Kidney tubule cell (primary cell): ENCODE measurements around the gene NFIC.
A peak's percentile ranks its signal among the peaks of the same experiment; 100 is the strongest.

ENCODE experiments used
- DNase-seq: peaks from one replicate; pipeline ENCODE4 v3.0.0-alpha.2; 2018; ENCODE audit warnings: low spot score

Gene NFIC

DNA sequence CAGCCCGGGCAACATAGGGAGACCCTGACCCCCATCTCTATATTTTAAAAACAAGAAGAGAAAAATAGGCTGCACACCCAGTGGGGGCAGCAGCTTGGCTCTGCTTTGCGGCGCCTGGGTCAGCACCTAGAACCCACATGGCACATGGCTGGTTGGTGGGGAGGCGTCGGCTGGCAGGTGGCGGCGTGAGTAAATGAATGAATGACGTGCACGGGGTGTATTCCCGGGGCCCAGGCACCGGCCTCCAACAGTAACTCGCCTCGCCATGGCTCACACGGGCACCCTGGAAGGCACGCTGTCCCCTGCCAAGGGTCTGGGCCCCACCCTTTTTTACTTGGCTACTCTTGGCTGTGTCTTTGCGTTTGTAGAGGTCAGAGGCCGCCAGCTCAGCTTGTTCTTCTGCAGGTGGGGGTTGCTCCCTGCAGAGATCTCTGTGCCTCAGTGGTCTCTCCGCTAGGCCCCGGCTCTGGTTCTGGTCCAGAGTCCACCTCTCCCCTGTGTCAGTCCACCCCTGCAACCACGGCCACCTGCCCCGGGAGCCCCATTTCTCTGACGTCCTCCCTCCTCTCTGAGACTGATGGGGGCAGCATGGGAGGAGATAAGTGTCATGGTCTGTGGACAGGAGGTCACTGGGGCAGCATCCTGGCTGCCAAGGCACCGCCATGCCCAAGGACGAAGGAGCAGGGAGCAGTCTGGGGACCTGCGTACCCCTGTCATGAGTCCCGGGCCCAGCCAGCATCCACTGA is 145.3 kb downstream of the NFIC start:
- no peak for DNase-seq

- no peak for DNase-seq
Measured at GRCh38 chr19:3512562-3513228, 146.3 kb downstream of the NFIC start.

DNA sequence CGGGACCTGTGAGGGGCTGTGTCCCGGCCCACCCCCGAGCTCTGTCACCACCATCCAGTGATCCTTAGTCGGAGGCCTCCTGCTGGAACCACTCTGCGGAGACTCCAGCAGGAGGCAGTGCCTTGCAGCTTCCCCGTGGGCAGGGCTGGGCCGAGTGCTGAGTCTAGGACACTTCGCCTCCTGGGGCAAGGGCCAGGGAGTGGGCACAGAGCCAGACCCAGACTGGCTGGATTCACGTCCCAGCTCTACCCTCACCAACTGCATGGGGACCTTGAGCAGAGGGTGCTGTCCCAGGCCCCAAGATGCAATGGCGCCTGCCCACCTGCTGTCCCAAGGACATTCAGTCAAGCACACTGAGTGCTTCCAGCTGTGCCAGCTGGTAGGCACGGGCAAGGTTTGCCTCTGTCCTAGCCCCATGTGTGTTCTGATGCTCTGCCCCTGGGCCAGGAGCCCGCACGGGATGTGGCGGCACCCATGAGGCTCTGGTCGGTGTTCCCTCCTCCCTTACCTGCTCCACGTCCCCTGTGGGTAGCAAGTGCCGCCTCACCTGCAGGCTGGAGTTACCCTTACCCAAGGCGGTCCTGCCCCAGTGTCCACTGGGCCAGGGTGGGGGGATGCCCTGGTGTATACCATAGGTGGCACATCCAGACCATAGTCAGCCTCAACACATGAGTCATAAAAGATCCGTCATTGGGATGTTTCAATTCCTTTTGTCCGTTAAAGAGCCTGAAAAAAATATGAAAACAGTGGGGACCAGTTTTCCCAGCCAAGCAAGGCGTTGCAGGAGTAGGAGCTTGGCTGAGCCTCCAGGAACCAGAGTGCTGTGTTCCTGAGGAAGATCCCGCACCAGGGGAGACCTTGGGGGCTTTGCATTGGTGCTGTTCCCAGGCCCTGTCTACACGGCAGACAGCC is 147.1 kb downstream of the NFIC start:
- DNase-seq: no peak

DNA sequence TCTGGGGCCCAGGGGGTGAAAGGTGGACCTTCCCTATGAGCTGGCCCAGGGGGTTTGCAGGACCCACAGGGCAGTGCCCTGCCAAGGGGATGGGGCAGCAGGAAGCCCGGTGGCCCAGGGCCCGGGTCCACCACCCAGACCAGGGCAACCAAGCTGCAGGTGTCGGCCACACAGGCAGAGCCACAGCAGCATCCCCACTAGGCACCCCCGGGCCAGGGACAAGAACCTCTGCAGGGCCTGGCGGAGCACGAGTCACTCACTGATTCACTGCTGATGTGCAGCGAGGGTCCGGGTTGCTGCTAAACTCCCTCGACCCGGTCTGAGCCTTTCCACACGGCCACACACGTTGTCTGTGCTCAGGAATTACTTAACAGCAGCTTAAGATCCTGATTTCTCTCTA is 148.5 kb downstream of the NFIC start:
- peak; percentile 24 for DNase-seq

DNA sequence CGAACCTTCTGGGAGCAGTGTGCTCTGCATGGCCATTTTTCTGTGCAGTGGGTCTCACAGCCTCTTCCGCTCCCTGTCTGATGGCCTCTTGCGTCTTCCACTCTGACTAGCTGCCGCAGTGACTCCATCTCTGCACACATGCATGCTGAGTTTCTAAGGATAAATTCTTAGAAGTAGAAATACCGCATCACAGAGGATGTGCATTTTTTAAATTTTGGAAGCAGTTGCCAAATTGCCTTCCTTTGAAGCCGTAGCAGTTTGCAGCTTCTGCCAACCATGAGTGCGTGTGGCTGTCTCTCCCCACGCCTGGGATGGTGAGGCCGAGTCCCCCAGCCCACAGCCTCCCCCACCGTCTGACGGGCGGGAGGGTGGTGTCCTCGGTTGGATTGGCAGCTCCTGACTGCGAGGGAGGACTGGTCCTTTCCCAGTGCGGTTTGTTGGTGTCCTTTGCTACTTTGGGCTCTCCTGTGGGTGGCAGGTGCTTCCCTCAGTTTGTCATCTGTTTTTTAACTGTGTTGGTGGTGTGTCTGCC is 149.6 kb downstream of the NFIC start:
- no peak for DNase-seq

GRCh38 chr19:3516675-3517207 is 150.4 kb downstream of the NFIC start:
- peak; percentile 72 for DNase-seq

GRCh38 chr19:3517638-3518037 is 151.3 kb downstream of the NFIC start:
- DNase-seq: no peak

GRCh38 chr19:3518255-3518654 is 151.9 kb downstream of the NFIC start:
- DNase-seq: no peak

- peak; percentile 61 for DNase-seq
Measured at GRCh38 chr19:3518659-3519058, 152.3 kb downstream of the NFIC start.
